D341Med (cell line): ENCODE results near the gene IRF4.

ENCODE experiments used
- DNase-seq: peaks from one replicate; pipeline ENCODE4 v3.0.0; 2012; ENCODE audit warnings: low spot score

The IRF4 gene

GRCh38 chr6:391559-392440 lies at the start of gene IRF4:
Gene IRF4, plus strand, starts transcription at chr6:391752. Its CDS starts 1,401 bp downstream, at chr6:393153.
- peak; percentile 66 for DNase-seq

- DNase-seq: no peak
Observed at GRCh38 chr6:341914-342831, 49.4 kb upstream of the IRF4 start.

DNA sequence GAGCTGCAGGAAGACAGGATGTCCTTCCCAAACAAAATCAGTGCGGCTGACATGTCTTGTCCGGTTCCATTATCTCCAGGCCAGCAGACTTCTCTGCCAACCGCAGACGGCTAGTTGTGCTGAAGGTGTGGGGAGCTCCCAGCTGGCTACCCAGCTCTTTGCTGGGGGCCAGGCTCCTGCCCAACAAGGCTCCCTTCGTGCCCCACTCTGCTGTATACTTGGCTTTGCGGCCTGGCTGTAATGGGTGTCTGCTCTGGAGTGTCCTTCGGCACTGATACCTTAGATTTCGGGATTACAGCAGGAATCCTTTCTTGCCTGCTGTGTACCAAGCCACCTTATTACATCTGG lies 48.7 kb upstream of the IRF4 start:
- DNase-seq: no peak

- DNase-seq: no peak
Observed at GRCh38 chr6:343226-343935, 48.2 kb upstream of the IRF4 start.

DNA sequence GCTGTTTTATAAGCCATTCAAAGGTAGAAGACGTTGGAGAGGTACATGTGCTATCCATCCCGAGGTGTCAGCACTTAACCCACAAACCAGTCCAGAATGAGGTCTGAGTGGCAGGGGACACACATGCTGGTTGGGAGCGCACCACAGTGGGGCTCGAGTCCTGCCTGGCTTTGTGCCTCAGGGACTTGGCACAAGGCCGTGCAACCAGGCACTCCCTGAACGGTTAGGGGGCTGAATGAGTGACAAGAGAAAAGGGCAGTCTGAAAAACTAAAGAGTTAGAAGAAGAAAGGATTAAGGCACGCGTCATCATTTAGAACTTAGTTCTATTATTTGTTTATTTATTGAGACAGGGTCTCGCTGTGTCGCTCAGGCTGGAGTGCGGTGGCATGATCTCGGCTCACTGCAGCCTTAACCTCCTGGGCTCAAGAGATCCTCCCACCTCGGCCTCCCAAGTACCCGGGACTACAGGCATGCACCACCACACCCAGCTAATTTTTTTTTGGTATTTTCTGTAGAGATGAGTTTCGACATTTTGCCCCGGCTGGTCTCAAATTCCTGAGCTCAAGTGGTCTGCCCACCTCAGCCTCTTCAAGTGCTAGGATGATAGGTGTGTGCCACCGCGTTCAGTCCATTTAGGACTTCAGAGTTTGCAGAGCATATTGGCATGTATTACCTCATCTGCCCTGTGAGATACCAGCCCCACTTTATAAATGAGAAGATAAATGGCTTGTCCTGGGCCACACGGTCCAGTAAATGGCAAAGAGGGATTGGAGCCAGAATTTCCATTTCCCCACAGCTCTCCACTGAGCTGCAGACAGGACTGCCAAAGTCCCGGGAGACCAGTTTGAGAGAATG lies 47.4 kb upstream of the IRF4 start:
- no peak for DNase-seq

GRCh38 chr6:344816-345340 lies 46.7 kb upstream of the IRF4 start:
- DNase-seq: no peak

GRCh38 chr6:345747-346385 lies 45.7 kb upstream of the IRF4 start:
- no peak for DNase-seq

DNA sequence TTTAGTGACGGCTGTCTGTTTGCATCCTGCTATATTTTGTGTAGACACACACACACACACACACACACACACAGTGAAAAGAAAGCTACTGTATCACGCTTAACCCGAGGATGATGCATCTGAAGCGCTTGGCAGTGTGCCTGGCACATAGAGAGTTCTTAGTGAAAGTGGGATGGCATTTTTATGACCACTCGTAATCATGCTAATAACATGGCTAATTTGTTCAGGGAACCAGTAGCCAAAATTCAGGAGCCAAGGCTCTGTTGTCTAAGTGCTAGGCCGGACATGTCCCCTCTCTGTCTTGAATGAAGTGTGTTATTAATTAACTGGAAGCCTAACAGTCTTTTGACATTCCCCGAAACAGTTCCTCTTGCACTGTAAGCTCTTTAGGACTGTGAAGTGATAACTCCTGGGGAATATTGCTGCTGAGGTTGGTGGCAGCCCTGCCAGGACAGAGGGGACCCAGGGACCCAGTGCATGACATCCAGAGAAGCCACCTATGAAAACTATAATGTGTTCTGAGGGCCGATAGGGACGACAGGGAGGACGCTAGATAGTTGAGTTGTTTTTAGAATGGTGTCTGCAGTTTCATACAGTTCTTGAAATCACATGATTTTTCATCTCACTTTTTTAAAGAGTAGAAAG lies 45.0 kb upstream of the IRF4 start:
- DNase-seq: no peak

DNA sequence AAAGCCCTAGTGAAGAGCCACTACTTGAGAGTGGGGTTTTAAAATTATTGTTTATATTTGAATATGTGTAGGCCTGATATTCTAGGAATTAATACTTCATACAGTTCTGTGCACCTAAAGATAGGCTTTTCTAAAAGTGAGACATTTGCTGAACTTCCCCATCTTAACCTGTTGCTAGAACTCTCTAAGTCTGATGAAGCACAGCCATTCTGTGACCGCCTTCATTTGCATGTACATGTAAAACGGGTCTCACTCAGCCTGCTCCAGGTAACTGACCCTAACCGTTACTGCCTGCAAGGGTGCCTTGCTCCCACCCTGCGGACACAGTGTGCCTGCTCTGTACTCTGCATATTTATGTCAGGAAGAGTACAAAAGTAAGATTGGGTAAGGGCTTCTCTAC lies 44.3 kb upstream of the IRF4 start:
- no peak for DNase-seq

- DNase-seq: no peak
Observed at GRCh38 chr6:347951-348859, 43.3 kb upstream of the IRF4 start.

DNA sequence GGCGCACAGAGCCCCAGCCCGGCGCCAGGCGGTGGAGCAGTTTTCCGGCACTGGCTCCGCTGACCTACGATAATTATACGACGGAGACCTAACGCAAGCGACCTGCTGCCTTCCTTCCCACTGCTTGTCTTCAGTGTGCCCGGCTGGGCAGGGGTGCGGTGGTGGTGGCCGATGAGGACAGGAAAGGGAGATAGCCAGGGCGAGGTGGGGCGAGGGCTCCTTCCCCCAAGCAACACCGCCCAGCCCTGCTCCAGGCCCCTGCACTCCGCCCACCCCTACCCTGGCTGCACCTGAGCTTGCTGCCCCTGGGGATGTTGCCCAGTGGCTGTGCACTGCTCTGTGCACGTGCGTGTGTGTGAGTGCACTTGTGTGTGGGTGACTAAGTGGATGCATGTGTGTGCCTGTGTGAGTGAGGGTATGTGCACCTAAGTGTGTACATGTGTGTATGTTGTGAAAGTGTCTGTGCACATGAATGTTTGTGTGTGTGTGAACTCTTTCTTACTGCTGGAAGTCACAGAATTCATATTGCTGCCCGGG lies 42.6 kb upstream of the IRF4 start:
- DNase-seq: no peak

DNA sequence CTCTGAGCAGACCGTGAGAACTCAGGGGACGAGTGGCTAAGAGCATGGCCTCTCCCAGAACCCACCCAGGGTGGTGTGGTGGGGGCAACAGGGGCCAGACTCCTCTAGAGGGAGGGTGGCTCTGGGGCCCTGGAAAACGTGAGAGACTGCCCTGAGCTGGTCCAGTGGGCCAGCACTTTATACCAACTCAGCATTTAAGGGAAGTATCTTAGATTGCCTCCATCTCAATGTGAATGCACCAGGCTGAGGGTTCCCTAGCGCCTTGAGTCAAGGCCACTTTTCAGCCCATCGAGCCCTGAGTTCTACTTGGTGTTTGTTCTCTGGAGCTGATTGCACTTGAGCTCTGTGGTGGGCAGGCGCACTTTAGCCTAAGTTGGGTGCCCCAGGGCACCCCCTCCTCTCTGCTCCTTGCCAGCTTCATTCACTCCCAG lies 42.0 kb upstream of the IRF4 start:
- no peak for DNase-seq

DNA sequence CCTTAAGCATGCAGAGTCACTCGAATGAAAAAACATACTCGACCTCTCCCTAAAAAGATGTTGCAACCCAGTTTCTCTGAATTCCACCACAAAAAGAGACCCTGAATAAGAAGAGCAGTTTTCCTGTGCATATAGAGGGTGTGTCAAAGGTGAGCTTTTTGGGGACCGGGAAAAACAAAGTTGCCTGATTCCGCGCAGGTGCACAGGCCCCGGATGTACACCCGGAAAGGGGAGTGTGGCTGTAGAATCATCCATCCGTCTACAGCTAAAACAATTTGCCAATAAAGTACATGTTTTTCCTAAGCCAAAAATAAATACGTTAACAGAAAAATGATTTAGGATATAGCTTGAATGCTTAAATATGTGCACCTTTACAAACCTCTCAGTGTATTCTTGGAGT lies 41.2 kb upstream of the IRF4 start:
- DNase-seq: no peak

- no peak for DNase-seq
Observed at GRCh38 chr6:351011-351866, 40.3 kb upstream of the IRF4 start.

DNA sequence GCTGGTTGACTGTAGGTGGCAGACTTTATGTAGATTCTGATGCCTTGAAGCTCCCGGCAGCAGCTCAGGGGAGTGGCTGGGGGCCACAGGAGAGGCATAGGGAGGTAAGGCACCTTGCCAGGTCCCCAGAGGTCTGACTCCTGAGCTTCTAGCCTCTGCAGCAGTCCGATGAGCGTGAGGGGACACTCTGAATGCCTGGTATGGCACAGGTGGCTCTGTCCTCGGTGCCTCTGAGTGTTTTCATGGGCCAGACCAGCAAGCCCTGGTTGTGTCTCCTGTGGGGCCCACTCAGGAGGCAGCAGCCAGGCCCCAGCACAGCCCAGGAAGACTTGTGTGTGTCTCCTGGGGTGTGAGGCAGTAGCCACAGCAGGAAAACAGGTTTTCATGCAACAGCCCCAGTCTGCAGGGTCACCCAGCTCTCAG lies 39.7 kb upstream of the IRF4 start:
- DNase-seq: no peak

- no peak for DNase-seq
Observed at GRCh38 chr6:352474-352873, 39.1 kb upstream of the IRF4 start.

- DNase-seq: no peak
Observed at GRCh38 chr6:352896-353470, 38.6 kb upstream of the IRF4 start.
